Sigmoid colon (tissue), 7 donors: ENCODE results near the gene AMDHD1. TPM values are rescaled to one million over a fixed set of nuclear protein-coding genes. Genes with fewer than 3 reads are reported as not detected.

Experiments used
- DNase-seq: peaks from one replicate; pipeline ENCODE4 v3.0.0-alpha.2; 2019
- H3K27ac ChIP-seq, 4 donors: fragments of 200-600 bp; sonication (generic); one replicate each; pipeline ENCODE4 v1.5.1; 2016 to 2019; ENCODE audit warnings: mild to moderate bottlenecking in 1 of 4
- H3K27me3 ChIP-seq, 3 donors: fragments of 200-600 bp; sonication (generic); one replicate each; pipeline ENCODE4 v1.5.1; 2019; ENCODE audit warnings: mild to moderate bottlenecking in 1 of 3
- H3K36me3 ChIP-seq, 4 donors: fragments of 200-600 bp; sonication (generic); one replicate each; pipeline ENCODE4 v1.5.1; 2016 to 2019
- H3K4me1 ChIP-seq, 4 donors: fragments of 200-600 bp; sonication (generic); one replicate each; pipeline ENCODE4 v1.5.1; 2017 to 2019
- H3K4me3 ChIP-seq, 4 donors: fragments of 200-600 bp; sonication (generic); one replicate each; pipeline ENCODE4 v1.5.1; 2017 to 2019; ENCODE audit warnings: mild to moderate bottlenecking in 2 of 4, moderate library complexity in 1 of 4
- H3K9me3 ChIP-seq, 4 donors: fragments of 200-600 bp in 3 of 4; sonication (generic) in 3 of 4; one replicate each; pipeline versions ENCODE4 v1.5.1 to v1.6.1; 2013 to 2019
- EP300 ChIP-seq, 4 donors: sonication (generic); formaldehyde crosslinking; IDR thresholded peaks; one replicate each; pipeline ENCODE4 v1.6.1; 2017; ENCODE audit warnings: antibody characterized with exemption in 4 of 4
- POLR2A ChIP-seq, 2 donors: fragments of 450-650 bp; IDR thresholded peaks; one replicate each; pipeline ENCODE4 v1.6.1; 2016; ENCODE audit warnings: antibody characterized with exemption in 2 of 2, mild to moderate bottlenecking in 2 of 2, moderate library complexity in 2 of 2
- POLR2AphosphoS5 ChIP-seq, 4 donors: sonication (generic); formaldehyde crosslinking; IDR thresholded peaks; one replicate each; pipeline ENCODE4 v1.6.1; 2017; ENCODE audit warnings: antibody characterized with exemption in 4 of 4
- WGBS, 2 donors: extraction: QIAGEN DNeasy Blood & Tissue Kit; methylation state at CpG; one replicate each; pipeline ENCODE4 v1.1.7; 2013; 5-methylcytosine and 5-hydroxymethylcytosine counted together
- intact Hi-C: fragments of 100-400 bp; cut with DNase I; formaldehyde crosslinking; loops from one replicate; pipeline ENCODE4 v1.15.1; 2023
- polyA plus RNA-seq, 3 donors: library from polyadenylated mRNA; stranded (reverse); fragments of 200-250 nt; gene quantifications; one replicate each; pipeline ENCODE4 v1.2.3, GENCODE V29; 2013
- total RNA-seq, 4 donors: library from RNA; depleted of rRNA; stranded (reverse); fragments of >200 nt; gene quantifications; one replicate each; pipeline ENCODE4 v1.1.0, GENCODE V29; 2016
- TF ChIP-seq, protein P1 (sequence below), 4 experiments: fragments of 450-650 bp in 3 of 4; fragments of 200-600 bp in 1 of 4; IDR thresholded peaks; one replicate each; pipeline ENCODE4 v1.5.1; 2016 to 2019; ENCODE audit warnings: antibody characterized with exemption in 4 of 4, mild to moderate bottlenecking in 3 of 4, moderate library complexity in 2 of 4
- donor health status: healthy with polysubstance abuse.
- donor health status: Bipolar disorder and iron deficiency.
- donor health status: healthy.

AMDHD1 gene
- total and polyA plus RNA-seq, 7 donors = 0.47 to 1.2 (median 0.71) TPM; not detected in 2

DNA sequence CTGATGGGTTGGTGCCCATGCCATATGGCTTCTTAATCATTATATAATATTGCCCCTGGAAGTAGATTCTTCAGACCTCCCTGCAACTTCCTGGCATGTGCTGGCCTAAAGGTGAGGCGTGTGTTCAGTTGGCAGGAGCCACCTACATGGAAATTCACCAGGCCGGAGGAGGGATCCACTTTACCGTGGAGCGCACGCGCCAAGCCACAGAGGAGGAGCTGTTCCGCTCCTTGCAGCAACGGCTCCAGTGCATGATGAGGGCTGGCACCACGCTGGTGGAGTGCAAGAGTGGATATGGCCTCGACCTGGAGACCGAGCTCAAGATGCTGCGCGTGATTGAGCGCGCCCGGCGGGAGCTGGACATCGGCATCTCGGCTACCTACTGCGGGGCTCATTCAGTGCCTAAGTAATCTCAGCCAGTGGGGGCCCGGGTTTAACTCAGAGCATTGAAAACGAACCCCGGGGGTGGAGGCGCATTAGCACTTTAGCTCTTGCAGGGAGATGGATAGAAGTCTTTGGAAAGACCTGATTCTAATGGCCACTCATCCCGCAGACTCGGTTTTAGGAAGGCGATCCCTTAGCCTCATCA lies 13.5 kb downstream of the AMDHD1 start:
- intact Hi-C loops = no loop called here

DNA sequence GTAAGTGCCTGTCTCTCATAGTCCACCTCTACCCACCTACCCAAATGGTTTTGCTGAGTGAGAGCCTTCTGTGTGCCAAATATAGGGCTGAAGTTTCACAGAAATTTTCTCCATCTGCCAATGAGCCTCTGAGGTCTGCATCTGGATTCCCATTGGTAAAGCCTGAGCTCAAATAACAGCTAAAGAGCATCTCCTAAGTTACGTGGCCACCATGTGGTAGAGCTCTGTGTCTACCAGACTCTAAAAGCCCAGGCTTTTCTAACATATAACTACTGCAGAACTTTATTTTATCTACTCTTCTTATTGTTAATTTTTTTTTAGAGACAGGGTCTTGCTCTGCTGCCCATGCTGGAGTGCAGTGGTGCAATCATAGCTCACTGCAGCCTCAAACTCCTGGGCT lies 16.0 kb downstream of the AMDHD1 start:
- Histone ChIP-seq H3K36me3 (no peaks in the 10 kb centered on the region), H3K4me3 (no peak overlapping the region), H3K4me1 (no peaks in the 10 kb centered on the region), H3K9me3 (no peaks in the 10 kb centered on the region), H3K27me3 (no peaks in the 10 kb centered on the region), H3K27ac (no peak overlapping the region)
- intact Hi-C loops = no loop called here
- TF ChIP-seq, protein P1, sequence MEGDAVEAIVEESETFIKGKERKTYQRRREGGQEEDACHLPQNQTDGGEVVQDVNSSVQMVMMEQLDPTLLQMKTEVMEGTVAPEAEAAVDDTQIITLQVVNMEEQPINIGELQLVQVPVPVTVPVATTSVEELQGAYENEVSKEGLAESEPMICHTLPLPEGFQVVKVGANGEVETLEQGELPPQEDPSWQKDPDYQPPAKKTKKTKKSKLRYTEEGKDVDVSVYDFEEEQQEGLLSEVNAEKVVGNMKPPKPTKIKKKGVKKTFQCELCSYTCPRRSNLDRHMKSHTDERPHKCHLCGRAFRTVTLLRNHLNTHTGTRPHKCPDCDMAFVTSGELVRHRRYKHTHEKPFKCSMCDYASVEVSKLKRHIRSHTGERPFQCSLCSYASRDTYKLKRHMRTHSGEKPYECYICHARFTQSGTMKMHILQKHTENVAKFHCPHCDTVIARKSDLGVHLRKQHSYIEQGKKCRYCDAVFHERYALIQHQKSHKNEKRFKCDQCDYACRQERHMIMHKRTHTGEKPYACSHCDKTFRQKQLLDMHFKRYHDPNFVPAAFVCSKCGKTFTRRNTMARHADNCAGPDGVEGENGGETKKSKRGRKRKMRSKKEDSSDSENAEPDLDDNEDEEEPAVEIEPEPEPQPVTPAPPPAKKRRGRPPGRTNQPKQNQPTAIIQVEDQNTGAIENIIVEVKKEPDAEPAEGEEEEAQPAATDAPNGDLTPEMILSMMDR (IDR thresholded peaks at IDR 0.05) = no peak
- no peak for TF ChIP-seq POLR2AphosphoS5 (IDR thresholded peaks at IDR 0.05)
- no peak for TF ChIP-seq POLR2A (IDR thresholded peaks at IDR 0.05)
- TF ChIP-seq EP300 (IDR thresholded peaks at IDR 0.05) = no peak
- 52 to 67% methylated on average over 1 of the region's 1 CpG for WGBS, 2 donors
- no peak for DNase-seq

More for the DNA sequence above, 13.5 kb downstream of the AMDHD1 start:
- no peak for DNase-seq
- H3K9me3 ChIP-seq = no peaks in the 10 kb centered on the region
- no peak overlapping the region for H3K4me3 ChIP-seq
- H3K36me3 ChIP-seq = no peaks in the 10 kb centered on the region
- TF ChIP-seq POLR2A (IDR thresholded peaks at IDR 0.05) = no peak
- TF ChIP-seq EP300 (IDR thresholded peaks at IDR 0.05) = no peak
- TF ChIP-seq, protein P1 (IDR thresholded peaks at IDR 0.05) = no peak
- no peak for TF ChIP-seq POLR2AphosphoS5 (IDR thresholded peaks at IDR 0.05)
- H3K4me1 ChIP-seq = no peaks in the 10 kb centered on the region
- H3K27ac ChIP-seq = no peak overlapping the region
- no peaks in the 10 kb centered on the region for H3K27me3 ChIP-seq
- 80 to 86% methylated on average over 27 of the region's 27 CpGs for WGBS, 2 donors

DNA sequence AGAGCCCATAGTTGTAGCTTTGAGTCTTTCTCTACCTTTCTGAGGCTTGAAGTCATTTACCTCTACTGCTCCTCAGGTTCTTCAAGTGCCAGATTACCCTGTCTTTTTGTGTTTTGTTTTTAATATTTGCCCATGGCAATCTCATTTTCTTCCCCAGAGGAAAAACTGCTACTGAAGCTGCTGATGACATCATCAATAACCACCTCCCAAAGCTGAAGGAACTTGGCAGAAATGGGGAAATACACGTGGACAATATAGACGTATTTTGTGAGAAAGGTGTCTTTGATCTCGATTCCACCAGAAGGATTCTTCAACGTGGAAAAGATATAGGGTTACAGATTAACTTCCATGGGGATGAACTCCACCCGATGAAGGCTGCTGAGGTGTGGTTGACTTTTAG lies 17.1 kb downstream of the AMDHD1 start:
- H3K27ac ChIP-seq = no peak overlapping the region
- intact Hi-C loops = no loop called here
- no peaks in the 10 kb centered on the region for H3K36me3 ChIP-seq
- no peak for TF ChIP-seq EP300 (IDR thresholded peaks at IDR 0.05)
- TF ChIP-seq POLR2A (IDR thresholded peaks at IDR 0.05) = no peak
- TF ChIP-seq, protein P1 (IDR thresholded peaks at IDR 0.05) = no peak
- TF ChIP-seq POLR2AphosphoS5 (IDR thresholded peaks at IDR 0.05) = no peak
- H3K4me1 ChIP-seq = no peaks in the 10 kb centered on the region
- no peak for DNase-seq
- no peaks in the 10 kb centered on the region for H3K9me3 ChIP-seq
- H3K4me3 ChIP-seq = no peak overlapping the region
- WGBS, 2 donors = 14 to 53% methylated on average over 5 of the region's 5 CpGs
- no peaks in the 10 kb centered on the region for H3K27me3 ChIP-seq

DNA sequence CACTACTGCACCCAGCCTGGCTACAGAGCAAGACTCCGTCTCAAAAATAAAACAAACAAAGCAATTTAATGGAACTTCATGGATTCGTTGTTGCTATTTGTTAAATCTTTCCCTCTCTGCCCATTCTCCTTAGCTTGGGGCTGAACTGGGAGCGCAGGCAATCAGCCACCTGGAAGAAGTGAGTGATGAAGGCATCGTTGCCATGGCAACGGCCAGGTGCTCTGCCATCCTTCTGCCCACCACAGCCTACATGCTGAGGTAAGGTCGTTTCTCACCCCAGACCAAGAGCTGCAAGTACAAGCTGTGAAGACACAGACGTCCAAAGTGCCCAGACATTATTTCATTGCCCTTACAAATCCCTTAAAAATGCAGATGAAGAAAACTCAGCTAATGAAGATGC lies 19.1 kb downstream of the AMDHD1 start:
- Histone ChIP-seq H3K4me3 (no peak overlapping the region), H3K27me3 (no peaks in the 10 kb centered on the region), H3K36me3 (no peaks in the 10 kb centered on the region), H3K9me3 (no peaks in the 10 kb centered on the region), H3K27ac (no peak overlapping the region), H3K4me1 (no peaks in the 10 kb centered on the region)
- no peak for DNase-seq
- intact Hi-C loops = no loop called here
- TF ChIP-seq EP300 (IDR thresholded peaks at IDR 0.05) (no peak), POLR2AphosphoS5 (IDR thresholded peaks at IDR 0.05) (no peak), POLR2A (IDR thresholded peaks at IDR 0.05) (no peak)
- TF ChIP-seq, protein P1 (IDR thresholded peaks at IDR 0.05) = no peak
- 71 to 82% methylated on average over 7 of the region's 7 CpGs for WGBS, 2 donors

DNA sequence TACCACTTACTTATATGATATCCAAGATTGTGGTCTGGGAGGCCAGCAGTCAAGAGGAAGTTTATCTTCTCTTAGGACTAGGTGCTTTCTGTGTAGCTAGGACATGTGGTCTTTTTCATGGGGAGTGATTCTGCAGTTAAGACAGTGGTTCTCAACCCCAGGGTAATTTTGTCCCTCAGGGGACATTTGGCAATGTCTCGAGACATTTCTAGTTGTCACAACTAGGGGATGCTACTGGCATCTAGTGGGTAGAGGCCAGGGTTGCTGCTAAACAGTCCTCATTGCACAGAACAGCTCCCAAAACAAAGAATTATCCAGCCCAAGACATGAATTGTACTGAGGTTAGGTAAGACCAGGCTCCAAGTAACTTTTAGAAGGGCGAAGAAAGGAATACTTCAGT lies 20.0 kb downstream of the AMDHD1 start:
- Histone ChIP-seq H3K27me3 (no peaks in the 10 kb centered on the region), H3K4me1 (no peaks in the 10 kb centered on the region), H3K36me3 (no peaks in the 10 kb centered on the region), H3K9me3 (no peaks in the 10 kb centered on the region), H3K4me3 (no peak overlapping the region), H3K27ac (no peak overlapping the region)
- TF ChIP-seq, protein P1 (IDR thresholded peaks at IDR 0.05) = no peak
- TF ChIP-seq POLR2A (IDR thresholded peaks at IDR 0.05) = no peak
- TF ChIP-seq POLR2AphosphoS5 (IDR thresholded peaks at IDR 0.05) = no peak
- no peak for TF ChIP-seq EP300 (IDR thresholded peaks at IDR 0.05)
- WGBS, 2 donors = 76 to 80% methylated on average over 2 of the region's 2 CpGs
- intact Hi-C loops = no loop called here
- no peak for DNase-seq
